Measurements from ENCODE around the gene NATD1. TPM values are rescaled to one million over a fixed set of nuclear protein-coding genes. Genes with fewer than 3 reads are reported as not detected.

The NATD1 gene
- total and polyA plus RNA-seq, 4 donors = 3.6 to 13.4 (median 6.7) TPM

DNA sequence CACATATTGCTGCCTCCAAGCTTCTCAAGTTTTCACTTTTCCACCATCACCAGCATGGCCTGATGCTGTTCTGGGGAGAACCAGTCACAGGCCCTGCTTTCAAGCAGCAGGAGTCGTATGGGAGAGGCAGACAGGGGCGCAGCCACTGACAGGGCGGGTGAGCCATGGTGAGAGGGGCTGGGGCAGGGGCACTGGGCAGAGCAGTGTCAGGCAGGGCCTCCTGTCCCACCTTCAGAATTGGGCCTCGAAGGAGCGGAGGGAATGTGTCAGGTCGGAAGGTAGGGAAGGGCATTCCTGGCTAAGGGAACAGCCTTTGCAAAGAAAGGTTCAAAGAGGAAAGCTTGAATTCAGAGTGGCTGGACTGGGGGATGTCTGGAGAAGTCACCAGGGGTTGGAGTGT, 26.4 kb upstream of the NATD1 start:
- Histone ChIP-seq H3K27ac (ENCODE audit: low read depth in 1 of 2, low read length in 2 of 2) (no peak overlapping the region), H3K27me3 (ENCODE audit: control insufficient read depth in 1 of 2, insufficient read depth in 2 of 2, low read length in 1 of 2) (no peaks in the 10 kb centered on the region), H3K36me3 (ENCODE audit: control insufficient read depth in 1 of 2, insufficient read depth in 2 of 2, low read length in 1 of 2) (no peaks in the 10 kb centered on the region), H3K4me1 (ENCODE audit: control insufficient read depth in 1 of 2, insufficient read depth in 2 of 2, low read length in 2 of 2) (peaks cover 0 to 4% of the 10 kb centered on the region in 2 donors), H3K9me3 (ENCODE audit: control insufficient read depth, low read length) (no peaks in the 10 kb centered on the region), H3K4me3 (ENCODE audit: low read length in 2 of 2) (no peak overlapping the region)
- DNase-seq (no peak), ATAC-seq (ENCODE audit: low FRiP score) (no peak)
- intact Hi-C loops (cut with DNase I) = loop anchor here (2.0 to 10.0 kb wide), 4 partner anchors 98 to 231 kb away; partner anchors contain the start of genes DHRS7B (in 2 of the 2) and KCNJ12 (in 1 of the 2)
- WGBS, 2 donors = 88 to 95% methylated on average over 6 of the region's 6 CpGs

DNA sequence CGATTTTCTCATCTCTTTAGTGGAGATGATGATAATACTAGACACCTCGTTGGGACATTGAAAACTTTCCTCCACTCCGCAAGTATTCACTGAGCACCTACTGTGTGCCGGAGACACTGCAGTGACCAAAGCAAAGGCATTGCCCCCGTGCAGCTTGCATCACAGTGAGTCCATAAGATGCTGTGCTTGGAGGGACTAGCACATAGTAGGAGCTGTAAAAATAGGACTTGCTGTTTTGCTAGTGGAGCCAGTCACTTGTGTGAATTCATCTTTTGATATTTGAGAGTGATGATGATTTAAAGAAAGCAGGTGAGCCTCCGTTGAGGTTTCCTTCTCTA, 26.0 kb upstream of the NATD1 start:
- Histone ChIP-seq H3K36me3 (ENCODE audit: control insufficient read depth in 1 of 2, insufficient read depth in 2 of 2, low read length in 1 of 2) (no peaks in the 10 kb centered on the region), H3K9me3 (ENCODE audit: control insufficient read depth, low read length) (no peaks in the 10 kb centered on the region), H3K4me3 (ENCODE audit: low read length in 2 of 2) (no peak overlapping the region), H3K4me1 (ENCODE audit: control insufficient read depth in 1 of 2, insufficient read depth in 2 of 2, low read length in 2 of 2) (peaks cover 0 to 4% of the 10 kb centered on the region in 2 donors), H3K27ac (ENCODE audit: low read depth in 1 of 2, low read length in 2 of 2) (no peak overlapping the region), H3K27me3 (ENCODE audit: control insufficient read depth in 1 of 2, insufficient read depth in 2 of 2, low read length in 1 of 2) (no peaks in the 10 kb centered on the region)
- intact Hi-C loops (cut with DNase I) = loop anchor here (2.0 to 10.0 kb wide), 4 partner anchors 98 to 232 kb away; partner anchors contain the start of genes DHRS7B (in 2 of the 2) and KCNJ12 (in 1 of the 2)
- WGBS, 2 donors = 89 to 93% methylated on average over 6 of the region's 6 CpGs
- no peak for ATAC-seq (ENCODE audit: low FRiP score)
- DNase-seq = no peak

DNA sequence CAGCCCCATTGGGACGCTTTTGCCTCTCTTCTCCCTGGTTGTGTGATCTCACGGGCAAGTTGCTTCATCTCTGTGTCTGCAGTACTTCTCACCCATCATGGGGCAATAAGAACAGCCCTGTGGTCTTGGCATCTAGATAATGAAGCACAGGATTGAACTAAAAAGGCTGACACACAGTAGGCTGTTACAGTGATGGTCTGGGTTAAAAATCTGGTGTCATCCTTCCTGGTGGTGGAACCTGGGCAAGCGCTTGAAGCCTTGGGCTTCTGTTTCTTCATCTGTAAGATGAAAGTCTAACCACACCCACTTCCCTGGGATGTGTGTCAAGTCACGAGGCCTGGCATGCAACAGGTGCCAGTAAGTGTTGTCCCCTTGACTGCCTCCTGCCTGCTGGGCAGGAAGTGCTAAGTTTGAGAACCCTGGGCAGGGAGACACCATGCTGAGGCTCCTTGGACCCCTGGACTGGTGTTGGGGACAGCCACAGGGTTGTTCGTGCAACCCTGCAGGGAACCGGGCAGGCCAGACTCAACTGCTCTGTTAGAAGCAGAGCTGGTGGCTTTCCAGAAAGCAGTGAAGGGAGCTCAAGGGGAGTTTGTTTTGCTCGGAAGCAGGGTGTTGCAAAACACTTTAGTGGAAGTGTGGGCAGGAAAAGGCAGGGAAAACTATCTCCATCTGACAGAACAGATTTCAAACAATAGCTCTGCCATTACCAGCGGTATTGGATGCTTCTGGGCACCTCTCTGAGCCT, 25.4 kb upstream of the NATD1 start:
- Histone ChIP-seq H3K36me3 (ENCODE audit: control insufficient read depth in 1 of 2, insufficient read depth in 2 of 2, low read length in 1 of 2) (no peaks in the 10 kb centered on the region), H3K9me3 (ENCODE audit: control insufficient read depth, low read length) (no peaks in the 10 kb centered on the region), H3K27me3 (ENCODE audit: control insufficient read depth in 1 of 2, insufficient read depth in 2 of 2, low read length in 1 of 2) (no peaks in the 10 kb centered on the region), H3K4me1 (ENCODE audit: control insufficient read depth in 1 of 2, insufficient read depth in 2 of 2, low read length in 2 of 2) (peaks cover 0 to 4% of the 10 kb centered on the region in 2 donors), H3K4me3 (ENCODE audit: low read length in 2 of 2) (no peak overlapping the region), H3K27ac (ENCODE audit: low read depth in 1 of 2, low read length in 2 of 2) (no peak overlapping the region)
- DNase-seq (peak in 1 of 2 donors; percentile 63), ATAC-seq (ENCODE audit: low FRiP score) (no peak)
- WGBS, 2 donors = 76 to 77% methylated on average over 8 of the region's 8 CpGs
- intact Hi-C loops (cut with DNase I) = loop anchor here (2.0 to 10.0 kb wide), 4 partner anchors 99 to 232 kb away; partner anchors contain the start of genes DHRS7B (in 2 of the 2) and KCNJ12 (in 1 of the 2)

DNA sequence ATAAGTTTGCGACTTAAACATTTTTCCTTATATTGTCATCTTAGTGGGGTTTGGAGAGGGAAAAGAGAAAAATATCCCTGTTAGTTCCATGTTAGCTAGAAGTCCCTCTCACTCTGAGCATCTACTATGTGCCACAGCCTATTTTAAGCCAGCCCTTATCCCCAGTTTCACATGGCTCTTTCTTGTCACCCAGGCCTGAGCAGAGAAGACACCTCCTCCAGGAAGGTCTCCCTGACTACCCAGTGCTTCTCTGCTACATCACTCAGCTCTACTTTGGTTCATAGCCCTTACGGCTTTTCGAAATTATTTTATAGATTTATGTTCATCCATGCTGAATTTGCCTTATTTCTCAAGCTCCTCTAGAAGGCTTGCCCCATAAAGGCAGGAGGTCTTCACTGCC, 24.1 kb upstream of the NATD1 start:
- H3K4me3 ChIP-seq (ENCODE audit: low read length in 2 of 2) = no peak overlapping the region
- 95 to 98% methylated on average over 3 of the region's 3 CpGs for WGBS, 2 donors
- DNase-seq (no peak), ATAC-seq (ENCODE audit: low FRiP score) (no peak)
- H3K27me3 ChIP-seq (ENCODE audit: control insufficient read depth in 1 of 2, insufficient read depth in 2 of 2, low read length in 1 of 2) = no peaks in the 10 kb centered on the region
- no peaks in the 10 kb centered on the region for H3K4me1 ChIP-seq (ENCODE audit: control insufficient read depth in 1 of 2, insufficient read depth in 2 of 2, low read length in 2 of 2)
- no peak overlapping the region for H3K27ac ChIP-seq (ENCODE audit: low read depth in 1 of 2, low read length in 2 of 2)
- intact Hi-C loops (cut with DNase I) = loop anchor here (5.0 to 10.0 kb wide), 3 partner anchors 100 to 153 kb away; partner anchors contain the start of genes DHRS7B (in 2 of the 2) and KCNJ12 (in 1 of the 2)
- no peaks in the 10 kb centered on the region for H3K9me3 ChIP-seq (ENCODE audit: control insufficient read depth, low read length)
- H3K36me3 ChIP-seq (ENCODE audit: control insufficient read depth in 1 of 2, insufficient read depth in 2 of 2, low read length in 1 of 2) = no peaks in the 10 kb centered on the region

DNA sequence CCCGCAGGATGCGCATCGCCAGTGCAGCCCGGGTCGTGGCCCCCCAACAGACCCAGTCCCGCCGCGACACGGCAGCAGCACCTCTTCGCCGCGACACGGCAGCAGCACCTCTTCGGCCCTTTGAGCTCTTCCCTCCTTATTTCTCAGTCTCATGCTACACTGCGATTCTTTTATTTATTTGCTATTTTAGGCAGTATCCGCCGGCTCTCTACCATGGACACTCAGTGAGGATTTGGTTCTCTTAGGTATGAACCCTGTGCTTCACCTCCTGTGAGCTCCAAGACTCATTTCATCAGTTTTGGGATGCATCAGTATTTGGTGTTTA, 23.0 kb upstream of the NATD1 start:
- H3K27ac ChIP-seq (ENCODE audit: low read depth in 1 of 2, low read length in 2 of 2) = no peak overlapping the region
- 8 to 9% methylated on average over 17 of the region's 17 CpGs for WGBS, 2 donors

DNA sequence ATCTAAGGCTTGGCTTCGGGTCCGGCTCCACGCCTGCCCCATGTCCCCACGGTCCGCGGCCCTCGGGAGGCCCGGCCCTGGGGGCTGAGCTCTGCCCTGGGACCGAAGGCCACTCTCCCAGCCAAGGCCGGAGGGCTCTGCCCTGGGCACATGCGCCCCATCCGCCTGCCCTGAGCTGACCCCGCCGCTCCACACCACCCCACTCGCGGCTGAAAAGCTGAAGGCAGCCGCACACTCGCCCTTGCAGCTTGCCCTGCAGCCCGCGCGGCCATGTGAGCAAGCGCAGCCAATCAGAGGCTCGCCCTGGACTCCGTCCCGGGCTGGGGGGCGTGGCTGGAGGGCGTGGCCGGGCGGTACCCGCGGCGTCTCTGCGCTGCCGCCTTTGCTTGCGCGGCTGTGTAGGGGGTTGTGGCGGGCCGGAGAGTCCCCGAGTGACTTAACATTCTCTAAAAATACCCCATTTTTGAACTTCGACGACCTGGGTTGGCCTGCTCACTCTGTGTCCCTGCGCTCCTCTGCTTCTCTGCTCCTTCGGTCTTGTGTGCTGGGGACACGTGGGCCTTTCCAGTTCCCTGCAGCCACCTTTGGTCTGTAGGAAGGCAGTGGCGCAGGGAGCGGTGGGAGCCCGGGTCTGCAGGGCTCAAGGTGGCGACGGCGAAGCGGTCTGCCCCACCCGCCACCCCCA, 22.5 kb upstream of the NATD1 start:
- intact Hi-C loops (cut with DNase I) = loop anchor here (1.0 to 10.0 kb wide), 4 partner anchors 22 to 151 kb away; partner anchors contain the start of genes DHRS7B (in 2 of the 2), KCNJ12 (in 1 of the 2) and NATD1 (in 1 of the 2)

More for the DNA sequence above, 23.0 kb upstream of the NATD1 start:
- Histone ChIP-seq H3K27me3 (ENCODE audit: control insufficient read depth in 1 of 2, insufficient read depth in 2 of 2, low read length in 1 of 2) (no peaks in the 10 kb centered on the region), H3K36me3 (ENCODE audit: control insufficient read depth in 1 of 2, insufficient read depth in 2 of 2, low read length in 1 of 2) (no peaks in the 10 kb centered on the region), H3K4me3 (ENCODE audit: low read length in 2 of 2) (peak overlapping the region in 1 of 2 donors; percentile 44), H3K9me3 (ENCODE audit: control insufficient read depth, low read length) (no peaks in the 10 kb centered on the region), H3K4me1 (ENCODE audit: control insufficient read depth in 1 of 2, insufficient read depth in 2 of 2, low read length in 2 of 2) (no peaks in the 10 kb centered on the region)
- DNase-seq (no peak), ATAC-seq (ENCODE audit: low FRiP score) (no peak)
- intact Hi-C loops (cut with DNase I) = loop anchor here (5.0 to 10.0 kb wide), 3 partner anchors 101 to 151 kb away; partner anchors contain the start of genes DHRS7B (in 2 of the 2) and KCNJ12 (in 1 of the 2)

DNA sequence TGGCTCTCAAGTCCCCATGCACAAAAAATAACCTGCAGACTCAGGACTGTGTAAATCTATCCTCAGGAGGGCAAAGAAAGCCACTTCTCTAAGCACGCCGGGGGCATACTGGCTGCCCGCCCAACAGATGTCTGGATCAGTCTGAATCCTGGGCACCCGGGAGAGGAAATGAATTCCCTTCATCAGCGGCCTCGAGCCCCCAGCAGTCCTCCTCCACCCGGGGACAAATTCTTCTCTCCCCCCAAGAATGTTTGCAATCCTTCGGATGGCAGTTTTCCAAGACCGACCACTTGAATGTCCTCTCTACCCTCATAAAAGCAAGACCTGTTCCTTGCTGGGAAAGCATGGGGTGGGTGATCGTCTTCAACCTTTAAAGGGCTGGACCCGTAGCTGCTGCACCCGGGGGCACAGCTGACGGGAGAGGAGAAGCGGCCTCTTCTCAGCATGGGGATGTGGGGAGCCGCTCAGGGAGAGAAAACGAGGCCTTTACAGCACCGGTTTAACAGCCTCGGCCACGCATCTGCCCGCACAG, 21.9 kb upstream of the NATD1 start:
- 5 to 6% methylated on average over 20 of the region's 20 CpGs for WGBS, 2 donors
- ATAC-seq (ENCODE audit: low FRiP score) = no peak
- H3K4me3 ChIP-seq (ENCODE audit: low read length in 2 of 2) = peak overlapping the region; percentile 44 to 69
- no peaks in the 10 kb centered on the region for H3K9me3 ChIP-seq (ENCODE audit: control insufficient read depth, low read length)
- no peaks in the 10 kb centered on the region for H3K36me3 ChIP-seq (ENCODE audit: control insufficient read depth in 1 of 2, insufficient read depth in 2 of 2, low read length in 1 of 2)
- DNase-seq = no peak
- intact Hi-C loops (cut with DNase I) = loop anchor here (1.0 to 10.0 kb wide), 4 partner anchors 22 to 150 kb away; partner anchors contain the start of genes DHRS7B (in 2 of the 2), KCNJ12 (in 1 of the 2) and NATD1 (in 1 of the 2)
- no peak overlapping the region for H3K27ac ChIP-seq (ENCODE audit: low read depth in 1 of 2, low read length in 2 of 2)
- H3K27me3 ChIP-seq (ENCODE audit: control insufficient read depth in 1 of 2, insufficient read depth in 2 of 2, low read length in 1 of 2) = no peaks in the 10 kb centered on the region
- H3K4me1 ChIP-seq (ENCODE audit: control insufficient read depth in 1 of 2, insufficient read depth in 2 of 2, low read length in 2 of 2) = no peaks in the 10 kb centered on the region

More for the DNA sequence above, 22.5 kb upstream of the NATD1 start:
- ATAC-seq (ENCODE audit: low FRiP score) (peak; percentile 96), DNase-seq (peak; percentile 97 to 99)
- Histone ChIP-seq H3K4me1 (ENCODE audit: control insufficient read depth in 1 of 2, insufficient read depth in 2 of 2, low read length in 2 of 2) (no peaks in the 10 kb centered on the region), H3K27me3 (ENCODE audit: control insufficient read depth in 1 of 2, insufficient read depth in 2 of 2, low read length in 1 of 2) (no peaks in the 10 kb centered on the region), H3K27ac (ENCODE audit: low read depth in 1 of 2, low read length in 2 of 2) (no peak overlapping the region), H3K4me3 (ENCODE audit: low read length in 2 of 2) (peak overlapping the region; percentile 44 to 69), H3K9me3 (ENCODE audit: control insufficient read depth, low read length) (no peaks in the 10 kb centered on the region), H3K36me3 (ENCODE audit: control insufficient read depth in 1 of 2, insufficient read depth in 2 of 2, low read length in 1 of 2) (no peaks in the 10 kb centered on the region)
- WGBS, 2 donors = 1% methylated on average over 46 to 52 of the region's 52 CpGs

DNA sequence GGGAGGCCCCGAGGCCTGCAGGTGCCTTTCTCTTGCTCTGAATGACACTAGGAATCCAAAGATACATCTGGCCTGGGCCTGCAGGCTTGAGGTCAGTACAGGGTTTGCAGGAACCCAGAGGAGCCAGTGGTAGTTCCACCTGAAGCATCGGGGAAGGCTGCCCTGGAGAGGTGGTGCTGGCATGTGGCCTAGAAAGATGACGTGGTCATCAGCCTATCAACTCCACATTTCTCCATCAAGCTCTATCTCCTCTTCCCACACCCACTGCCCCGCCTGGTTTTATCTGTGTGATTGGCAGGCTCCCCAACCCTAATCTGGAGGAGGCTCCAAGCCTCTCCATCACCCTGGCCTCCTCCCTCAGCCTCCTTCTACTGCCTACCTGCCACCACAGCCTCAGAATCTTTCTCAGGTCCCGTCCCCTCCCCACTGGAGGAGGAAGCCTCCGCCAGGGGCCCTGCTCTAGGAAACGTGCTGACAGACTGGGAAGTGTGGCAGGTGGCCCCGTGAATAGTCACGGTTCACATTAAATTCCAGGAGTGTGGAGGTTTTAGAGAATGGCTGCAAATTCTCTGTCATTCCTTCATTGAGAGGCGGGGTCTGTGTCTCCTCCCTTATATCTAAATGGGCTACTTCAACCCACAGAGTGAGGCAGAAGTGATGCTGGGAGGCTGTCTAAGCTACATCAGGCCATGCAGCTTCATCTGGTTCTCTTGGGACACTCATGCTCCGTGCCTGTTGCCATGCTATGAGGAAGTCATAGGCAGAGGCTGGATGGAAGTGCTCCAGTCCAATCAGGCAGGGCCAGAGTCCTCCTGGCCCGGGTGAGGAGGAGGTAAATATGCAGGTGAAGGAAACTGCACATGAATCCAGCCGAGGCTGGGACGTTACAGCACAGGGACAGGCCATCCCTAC, 19.9 kb upstream of the NATD1 start:
- WGBS, 2 donors = 86 to 87% methylated on average over 14 of the region's 14 CpGs
- H3K4me1 ChIP-seq (ENCODE audit: control insufficient read depth in 1 of 2, insufficient read depth in 2 of 2, low read length in 2 of 2) = no peaks in the 10 kb centered on the region
- no peak overlapping the region for H3K4me3 ChIP-seq (ENCODE audit: low read length in 2 of 2)
- no peak overlapping the region for H3K27ac ChIP-seq (ENCODE audit: low read depth in 1 of 2, low read length in 2 of 2)
- intact Hi-C loops (cut with DNase I) = loop anchor here in 1 of 2 donors (10.0 kb wide), 1 partner anchor 148 kb away; the partner anchor contains the start of gene DHRS7B
- no peaks in the 10 kb centered on the region for H3K27me3 ChIP-seq (ENCODE audit: control insufficient read depth in 1 of 2, insufficient read depth in 2 of 2, low read length in 1 of 2)
- no peaks in the 10 kb centered on the region for H3K9me3 ChIP-seq (ENCODE audit: control insufficient read depth, low read length)
- no peak for ATAC-seq (ENCODE audit: low FRiP score)
- no peaks in the 10 kb centered on the region for H3K36me3 ChIP-seq (ENCODE audit: control insufficient read depth in 1 of 2, insufficient read depth in 2 of 2, low read length in 1 of 2)
- no peak for DNase-seq

Data from aorta (tissue), 5 donors.